Measurements from ENCODE around the gene RIN3.

RIN3 gene

DNA sequence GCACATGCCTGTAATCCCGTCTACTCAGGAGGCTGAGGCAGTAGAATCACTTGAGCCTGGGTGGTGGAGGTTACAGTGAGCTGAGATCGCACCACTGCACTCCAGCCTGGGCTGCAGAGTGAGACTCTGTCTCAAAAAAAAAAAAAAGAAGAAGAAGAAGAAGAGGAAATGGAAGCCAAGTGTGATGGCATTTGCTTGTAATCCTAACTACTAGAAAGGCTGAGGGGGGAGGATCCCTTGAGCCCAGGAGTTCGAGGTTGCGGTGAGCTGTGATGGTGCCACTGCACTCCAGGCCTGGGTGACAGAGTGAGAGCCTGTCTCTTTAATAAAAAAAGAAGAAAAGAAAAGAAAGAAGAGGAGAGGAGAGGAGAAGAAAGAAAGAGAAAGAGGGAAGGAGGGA, 182.8 kb downstream of the RIN3 start:
- Histone ChIP-seq H3K4me1 (ENCODE audit: control insufficient read depth, insufficient read depth, low read length, poor library complexity, severe bottlenecking) (no peaks in the 10 kb centered on the region), H3K36me3 (ENCODE audit: control insufficient read depth, insufficient read depth, low read length) (no peaks in the 10 kb centered on the region), H3K9me3 (ENCODE audit: control insufficient read depth, low read length) (no peaks in the 10 kb centered on the region), H3K27ac (ENCODE audit: low read depth, low read length, severe bottlenecking) (no peak overlapping the region), H3K4me3 (ENCODE audit: extremely low read depth, insufficient read depth, low read length, poor library complexity, severe bottlenecking) (no peak overlapping the region)
- 93 to 100% methylated on average over 2 to 4 of the region's 4 CpGs for WGBS, 2 experiments (ENCODE audit: insufficient coverage in 2 of 2)

DNA sequence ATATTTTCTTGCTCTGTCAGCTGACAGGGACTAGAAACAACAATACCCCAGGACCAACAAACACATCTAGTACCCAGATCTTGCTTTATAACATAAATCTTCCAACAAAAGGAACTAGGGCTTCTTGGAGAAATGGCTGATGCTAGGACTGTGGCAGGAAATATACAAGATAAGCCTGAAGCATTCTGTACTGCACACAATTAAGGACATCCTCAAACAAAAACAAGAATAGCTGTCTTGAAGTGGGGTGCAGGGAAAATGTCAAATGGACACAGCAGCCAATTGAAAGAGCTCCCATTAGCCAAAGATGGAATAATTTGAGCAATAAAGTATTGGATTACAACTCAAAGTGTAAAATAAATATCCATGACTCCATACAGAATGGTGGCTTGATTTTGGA, 184.8 kb downstream of the RIN3 start:
- no peaks in the 10 kb centered on the region for H3K4me1 ChIP-seq (ENCODE audit: control insufficient read depth, insufficient read depth, low read length, poor library complexity, severe bottlenecking)

DNA sequence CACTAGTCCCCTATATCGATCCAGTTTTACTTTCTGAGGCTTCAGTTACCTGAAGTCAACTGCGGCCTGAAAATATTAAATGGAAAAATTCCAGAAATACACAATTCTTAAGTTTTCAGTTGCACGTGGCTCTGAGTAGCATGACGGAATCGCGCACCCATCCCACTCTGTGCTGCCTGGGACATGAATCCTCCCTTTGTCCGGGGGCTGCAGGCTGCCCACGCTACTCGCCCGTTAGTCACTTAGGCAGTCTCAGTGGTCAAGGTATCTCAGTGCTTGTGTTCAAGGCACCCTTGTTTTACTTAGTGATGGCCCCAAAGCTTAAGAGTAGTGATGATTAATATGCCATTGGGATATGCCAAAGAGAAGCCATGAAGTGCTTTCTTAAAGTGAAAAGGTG, 188.2 kb downstream of the RIN3 start:
- Histone ChIP-seq H3K4me1 (ENCODE audit: control insufficient read depth, insufficient read depth, low read length, poor library complexity, severe bottlenecking) (no peaks in the 10 kb centered on the region), H3K9me3 (ENCODE audit: control insufficient read depth, low read length) (no peaks in the 10 kb centered on the region), H3K4me3 (ENCODE audit: extremely low read depth, insufficient read depth, low read length, poor library complexity, severe bottlenecking) (no peak overlapping the region), H3K27ac (ENCODE audit: low read depth, low read length, severe bottlenecking) (no peak overlapping the region), H3K36me3 (ENCODE audit: control insufficient read depth, insufficient read depth, low read length) (peaks cover 33% of the 10 kb centered on the region)
- WGBS, 2 experiments (ENCODE audit: insufficient coverage in 2 of 2): 98% methylated on average over 9 of the region's 10 CpGs

More for the DNA sequence above, 184.8 kb downstream of the RIN3 start:
- Histone ChIP-seq H3K27ac (ENCODE audit: low read depth, low read length, severe bottlenecking) (no peak overlapping the region), H3K36me3 (ENCODE audit: control insufficient read depth, insufficient read depth, low read length) (peaks cover 2% of the 10 kb centered on the region), H3K4me3 (ENCODE audit: extremely low read depth, insufficient read depth, low read length, poor library complexity, severe bottlenecking) (no peak overlapping the region), H3K9me3 (ENCODE audit: control insufficient read depth, low read length) (no peaks in the 10 kb centered on the region)

DNA sequence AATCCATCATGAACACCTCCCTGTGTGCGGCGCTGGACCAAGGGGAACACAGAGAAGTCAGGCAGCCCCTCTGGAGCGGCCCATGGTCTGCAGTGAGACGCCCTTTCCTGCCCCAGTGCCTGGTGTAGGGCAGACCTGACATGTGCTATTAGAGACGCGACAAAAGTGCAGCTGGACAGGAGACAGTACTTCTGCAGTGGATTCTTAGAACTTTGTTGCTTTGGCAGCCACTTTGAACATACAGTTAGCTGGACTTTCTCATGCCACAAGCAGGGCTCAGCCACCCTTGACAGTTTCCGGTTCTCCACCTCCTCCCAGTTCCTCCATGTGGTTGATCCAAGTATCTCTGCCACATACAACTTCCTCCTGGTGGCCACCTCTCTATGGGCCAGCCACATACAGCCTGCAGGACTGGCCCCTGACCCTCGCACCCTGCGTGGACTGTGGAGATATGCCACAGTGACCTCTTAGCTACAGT, 188.9 kb downstream of the RIN3 start:
- no peaks in the 10 kb centered on the region for H3K9me3 ChIP-seq (ENCODE audit: control insufficient read depth, low read length)
- no peaks in the 10 kb centered on the region for H3K4me1 ChIP-seq (ENCODE audit: control insufficient read depth, insufficient read depth, low read length, poor library complexity, severe bottlenecking)
- WGBS, 2 experiments (ENCODE audit: insufficient coverage in 2 of 2): 96 to 98% methylated on average over 9 of the region's 9 CpGs
- no peak overlapping the region for H3K4me3 ChIP-seq (ENCODE audit: extremely low read depth, insufficient read depth, low read length, poor library complexity, severe bottlenecking)
- no peak overlapping the region for H3K27ac ChIP-seq (ENCODE audit: low read depth, low read length, severe bottlenecking)
- peaks cover 39% of the 10 kb centered on the region for H3K36me3 ChIP-seq (ENCODE audit: control insufficient read depth, insufficient read depth, low read length)

DNA sequence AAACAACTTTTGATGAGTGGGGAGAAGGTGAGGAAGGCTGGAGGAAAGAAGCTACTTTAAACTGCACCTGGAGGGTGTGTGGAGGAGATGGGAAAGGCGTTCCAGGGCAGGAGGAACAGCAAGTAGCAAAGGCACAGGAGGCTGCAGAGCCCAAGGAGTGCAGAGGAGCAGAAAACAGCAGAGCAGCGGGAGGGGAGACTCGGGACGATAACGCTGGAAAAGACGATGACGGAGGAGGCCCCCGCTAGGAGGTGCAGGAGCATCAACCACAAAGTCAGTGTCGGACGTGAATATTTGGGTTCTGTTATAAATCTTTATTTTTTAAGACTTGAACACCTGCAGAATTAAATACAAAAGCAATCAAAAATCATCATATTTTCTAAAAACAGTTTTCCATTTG, 189.9 kb downstream of the RIN3 start:
- H3K9me3 ChIP-seq (ENCODE audit: control insufficient read depth, low read length): no peaks in the 10 kb centered on the region
- no peaks in the 10 kb centered on the region for H3K4me1 ChIP-seq (ENCODE audit: control insufficient read depth, insufficient read depth, low read length, poor library complexity, severe bottlenecking)
- H3K36me3 ChIP-seq (ENCODE audit: control insufficient read depth, insufficient read depth, low read length): peaks cover 42% of the 10 kb centered on the region
- 91 to 93% methylated on average over 7 to 10 of the region's 10 CpGs for WGBS, 2 experiments (ENCODE audit: insufficient coverage in 2 of 2)
- no peak overlapping the region for H3K4me3 ChIP-seq (ENCODE audit: extremely low read depth, insufficient read depth, low read length, poor library complexity, severe bottlenecking)
- H3K27ac ChIP-seq (ENCODE audit: low read depth, low read length, severe bottlenecking): no peak overlapping the region

DNA sequence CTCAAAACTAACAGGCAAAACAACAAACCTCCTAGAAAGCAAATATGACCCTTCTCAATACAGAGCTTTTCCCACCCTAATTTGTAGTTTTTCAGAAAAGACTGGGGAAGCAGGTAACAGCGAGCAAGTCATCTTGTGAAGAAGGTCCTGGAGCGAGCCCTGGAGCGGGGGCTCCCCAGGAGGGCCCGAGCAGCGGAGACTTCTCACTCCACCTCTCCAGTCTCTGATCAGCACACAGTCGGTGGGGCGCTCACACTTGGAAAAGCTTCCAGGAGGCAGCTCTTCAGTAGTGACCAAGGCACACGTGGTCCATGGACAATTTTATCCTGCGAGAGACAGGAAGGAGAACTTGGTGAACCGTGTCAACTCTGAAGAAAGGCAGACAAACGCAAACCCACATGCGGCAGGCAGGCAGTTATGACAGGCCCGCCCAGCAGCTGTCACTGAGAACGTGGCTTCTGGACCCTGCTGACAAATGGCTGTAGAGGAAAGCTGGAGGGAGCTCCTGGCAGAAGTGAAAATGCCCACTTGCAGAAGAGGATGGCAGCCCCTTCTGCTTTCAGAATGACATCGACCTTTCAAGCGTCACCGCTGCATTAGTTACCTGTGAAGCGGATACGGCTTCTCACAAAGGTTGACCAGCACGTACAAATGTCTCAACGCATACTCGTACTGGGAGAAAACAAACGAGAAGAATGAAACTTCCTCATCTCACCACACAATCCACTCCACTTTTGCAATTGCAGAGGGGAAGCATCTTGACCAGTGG, 190.6 kb downstream of the RIN3 start:
- H3K4me1 ChIP-seq (ENCODE audit: control insufficient read depth, insufficient read depth, low read length, poor library complexity, severe bottlenecking): peaks cover 5% of the 10 kb centered on the region
- 92 to 94% methylated on average over 18 to 23 of the region's 23 CpGs for WGBS, 2 experiments (ENCODE audit: insufficient coverage in 2 of 2)
- no peak overlapping the region for H3K4me3 ChIP-seq (ENCODE audit: extremely low read depth, insufficient read depth, low read length, poor library complexity, severe bottlenecking)
- peaks cover 43% of the 10 kb centered on the region for H3K36me3 ChIP-seq (ENCODE audit: control insufficient read depth, insufficient read depth, low read length)
- no peaks in the 10 kb centered on the region for H3K9me3 ChIP-seq (ENCODE audit: control insufficient read depth, low read length)
- H3K27ac ChIP-seq (ENCODE audit: low read depth, low read length, severe bottlenecking): no peak overlapping the region

DNA sequence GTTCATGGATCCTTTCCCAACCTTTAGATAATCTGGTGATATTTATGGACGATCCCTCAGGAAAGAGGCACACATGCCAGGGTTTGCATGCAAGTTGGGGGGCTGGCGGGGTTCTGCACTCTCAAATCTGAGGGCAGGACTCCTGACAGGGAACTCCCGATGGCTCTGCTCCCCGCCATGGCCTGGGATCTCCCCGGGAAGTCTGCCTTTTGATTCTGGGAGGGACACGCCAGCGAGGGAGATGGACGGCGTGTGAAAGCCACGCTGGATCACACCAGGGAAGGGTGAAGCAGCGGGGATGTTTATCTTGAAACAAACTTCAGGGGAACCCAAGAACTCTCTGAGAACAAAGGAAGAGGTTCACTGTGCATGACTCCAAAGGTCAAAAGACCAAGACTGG, 191.2 kb downstream of the RIN3 start:
- H3K4me3 ChIP-seq (ENCODE audit: extremely low read depth, insufficient read depth, low read length, poor library complexity, severe bottlenecking): no peak overlapping the region
- no peak overlapping the region for H3K27ac ChIP-seq (ENCODE audit: low read depth, low read length, severe bottlenecking)
- peaks cover 11% of the 10 kb centered on the region for H3K4me1 ChIP-seq (ENCODE audit: control insufficient read depth, insufficient read depth, low read length, poor library complexity, severe bottlenecking)
- 94 to 97% methylated on average over 11 of the region's 11 CpGs for WGBS, 2 experiments (ENCODE audit: insufficient coverage in 2 of 2)
- H3K9me3 ChIP-seq (ENCODE audit: control insufficient read depth, low read length): no peaks in the 10 kb centered on the region
- peaks cover 49% of the 10 kb centered on the region for H3K36me3 ChIP-seq (ENCODE audit: control insufficient read depth, insufficient read depth, low read length)

DNA sequence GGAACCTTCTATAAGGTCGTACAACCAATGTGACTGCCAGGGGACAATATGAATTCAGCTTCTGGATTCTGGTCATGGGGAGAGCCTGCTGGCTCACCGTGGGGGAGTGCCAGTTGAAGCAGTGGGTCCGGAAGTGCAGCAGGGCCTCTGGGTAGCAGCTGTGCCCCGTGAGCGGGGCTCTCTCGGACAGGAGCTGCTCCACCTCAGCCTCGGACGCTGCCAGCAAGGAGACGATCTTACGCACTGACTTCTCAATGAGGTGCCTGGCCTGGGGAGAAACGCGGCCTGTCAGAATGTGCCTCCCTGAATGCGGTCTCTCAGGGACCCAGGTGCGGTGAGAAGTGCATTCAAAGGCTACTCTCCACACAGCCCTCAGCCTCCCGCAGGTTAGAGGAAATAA, 192.8 kb downstream of the RIN3 start:
- H3K4me1 ChIP-seq (ENCODE audit: control insufficient read depth, insufficient read depth, low read length, poor library complexity, severe bottlenecking): peaks cover 14% of the 10 kb centered on the region
- no peaks in the 10 kb centered on the region for H3K9me3 ChIP-seq (ENCODE audit: control insufficient read depth, low read length)
- H3K36me3 ChIP-seq (ENCODE audit: control insufficient read depth, insufficient read depth, low read length): peaks cover 65% of the 10 kb centered on the region
- H3K4me3 ChIP-seq (ENCODE audit: extremely low read depth, insufficient read depth, low read length, poor library complexity, severe bottlenecking): no peak overlapping the region
- WGBS, 2 experiments (ENCODE audit: insufficient coverage in 2 of 2): 89 to 93% methylated on average over 13 to 15 of the region's 15 CpGs
- H3K27ac ChIP-seq (ENCODE audit: low read depth, low read length, severe bottlenecking): no peak overlapping the region

DNA sequence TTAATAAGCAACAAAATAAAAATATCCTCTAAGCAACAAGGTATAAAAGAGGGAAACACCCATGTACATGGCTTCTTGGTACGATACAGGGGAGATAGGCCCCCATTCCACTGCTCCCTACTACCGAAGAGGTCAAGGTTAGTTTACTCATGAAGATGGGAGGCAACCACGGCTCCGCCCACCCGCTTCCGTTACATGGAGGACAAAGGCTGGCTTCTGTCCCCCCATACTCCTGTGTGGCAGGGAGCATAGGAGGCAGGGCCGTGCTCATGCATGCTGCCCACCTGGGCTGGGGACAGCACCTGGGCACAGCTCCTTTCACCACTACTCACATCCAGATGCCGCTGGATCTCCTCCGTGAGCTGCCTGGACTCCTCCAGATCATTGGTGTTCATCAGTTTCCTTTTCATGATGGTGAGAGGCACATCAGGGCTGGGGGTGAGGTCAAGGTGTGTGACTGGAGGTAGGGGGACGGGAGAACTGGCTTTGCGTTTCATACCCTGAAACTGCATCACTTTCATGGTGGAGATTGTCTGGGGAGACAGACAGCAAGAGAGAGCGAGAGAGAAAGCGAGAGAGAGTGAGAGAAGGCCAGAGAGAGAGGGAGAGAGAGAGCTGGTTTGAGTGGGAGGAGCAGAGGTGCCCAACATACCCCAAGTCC, 195.9 kb downstream of the RIN3 start:
- H3K9me3 ChIP-seq (ENCODE audit: control insufficient read depth, low read length): no peaks in the 10 kb centered on the region
- WGBS, 2 experiments (ENCODE audit: insufficient coverage in 2 of 2): 93 to 96% methylated on average over 5 to 10 of the region's 13 CpGs
- H3K4me1 ChIP-seq (ENCODE audit: control insufficient read depth, insufficient read depth, low read length, poor library complexity, severe bottlenecking): peaks cover 14% of the 10 kb centered on the region
- peaks cover 63% of the 10 kb centered on the region for H3K36me3 ChIP-seq (ENCODE audit: control insufficient read depth, insufficient read depth, low read length)
- peak overlapping the region; percentile 85 for H3K27ac ChIP-seq (ENCODE audit: low read depth, low read length, severe bottlenecking)
- H3K4me3 ChIP-seq (ENCODE audit: extremely low read depth, insufficient read depth, low read length, poor library complexity, severe bottlenecking): no peak overlapping the region

DNA sequence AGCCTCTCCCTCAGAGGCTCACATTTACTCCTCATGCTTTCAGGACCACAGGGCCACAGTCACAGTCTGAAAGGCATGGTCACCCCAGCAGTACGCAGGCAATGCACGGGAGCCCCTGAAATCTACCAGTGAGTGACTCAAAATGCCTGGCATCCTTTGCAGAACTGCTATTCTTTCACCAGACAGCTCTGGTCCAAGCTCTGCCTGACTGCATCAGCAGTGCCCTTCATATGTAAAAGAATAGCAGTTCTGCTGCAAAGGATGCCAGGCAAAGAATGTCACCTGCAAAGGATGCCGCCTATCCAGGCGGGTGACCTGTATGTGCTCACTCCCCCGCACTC, 196.4 kb downstream of the RIN3 start:
- Histone ChIP-seq H3K27ac (ENCODE audit: low read depth, low read length, severe bottlenecking) (no peak overlapping the region), H3K36me3 (ENCODE audit: control insufficient read depth, insufficient read depth, low read length) (peaks cover 60% of the 10 kb centered on the region), H3K4me1 (ENCODE audit: control insufficient read depth, insufficient read depth, low read length, poor library complexity, severe bottlenecking) (peaks cover 14% of the 10 kb centered on the region), H3K9me3 (ENCODE audit: control insufficient read depth, low read length) (no peaks in the 10 kb centered on the region), H3K4me3 (ENCODE audit: extremely low read depth, insufficient read depth, low read length, poor library complexity, severe bottlenecking) (no peak overlapping the region)
- WGBS, 2 experiments (ENCODE audit: insufficient coverage in 2 of 2): 93 to 94% methylated on average over 4 to 5 of the region's 5 CpGs

DNA sequence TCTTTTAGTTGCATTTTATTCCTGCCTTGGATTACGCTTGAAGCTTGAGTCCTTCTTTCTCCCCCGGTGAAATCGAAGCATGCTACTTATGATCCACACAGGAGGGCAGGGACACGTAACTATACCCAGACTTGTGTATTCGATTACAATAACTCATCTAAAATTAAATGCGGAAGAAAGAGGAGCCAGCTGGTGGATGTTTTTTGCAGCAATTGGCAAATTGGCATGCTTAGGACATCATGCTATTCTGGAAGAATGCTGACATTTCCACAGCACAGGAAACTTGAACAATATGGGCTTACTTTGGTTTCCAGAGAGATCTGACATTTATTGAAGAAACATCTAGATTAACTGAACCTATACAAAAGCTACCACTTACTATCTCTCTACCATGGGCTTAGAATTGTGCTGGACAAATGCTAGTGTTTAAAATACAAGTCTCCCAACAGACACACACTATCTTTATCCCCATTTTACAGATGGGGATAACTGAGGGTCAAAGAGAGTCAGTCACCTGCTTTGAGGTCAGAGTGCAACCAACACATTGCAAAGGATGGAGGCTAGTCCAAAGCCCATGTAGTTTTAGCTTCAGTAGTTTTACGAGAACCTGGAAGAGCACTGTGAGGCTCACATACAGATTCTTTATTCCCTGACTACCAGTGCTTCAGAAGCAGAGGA, 198.5 kb downstream of the RIN3 start:
- H3K27ac ChIP-seq (ENCODE audit: low read depth, low read length, severe bottlenecking): no peak overlapping the region
- H3K36me3 ChIP-seq (ENCODE audit: control insufficient read depth, insufficient read depth, low read length): peaks cover 51% of the 10 kb centered on the region
- H3K9me3 ChIP-seq (ENCODE audit: control insufficient read depth, low read length): no peaks in the 10 kb centered on the region
- H3K4me3 ChIP-seq (ENCODE audit: extremely low read depth, insufficient read depth, low read length, poor library complexity, severe bottlenecking): no peak overlapping the region
- WGBS, 2 experiments (ENCODE audit: insufficient coverage in 2 of 2): 92 to 96% methylated on average over 3 to 4 of the region's 7 CpGs
- H3K4me1 ChIP-seq (ENCODE audit: control insufficient read depth, insufficient read depth, low read length, poor library complexity, severe bottlenecking): peaks cover 14% of the 10 kb centered on the region

Data from mesodermal cell (in vitro differentiated cells).